Stimulated activated CD4-positive, alpha-beta T cell treated with anti-CD3 and anti-CD28 coated beads, Interleukin-2, amount 100 ng/mL, for 48 hours (primary cell): ENCODE measurements around the gene PHKB.

Source experiments
- DNase-seq, 2 donors: peaks; one replicate each; pipeline ENCODE4 v3.0.0-alpha.2; 2020

PHKB gene

DNA sequence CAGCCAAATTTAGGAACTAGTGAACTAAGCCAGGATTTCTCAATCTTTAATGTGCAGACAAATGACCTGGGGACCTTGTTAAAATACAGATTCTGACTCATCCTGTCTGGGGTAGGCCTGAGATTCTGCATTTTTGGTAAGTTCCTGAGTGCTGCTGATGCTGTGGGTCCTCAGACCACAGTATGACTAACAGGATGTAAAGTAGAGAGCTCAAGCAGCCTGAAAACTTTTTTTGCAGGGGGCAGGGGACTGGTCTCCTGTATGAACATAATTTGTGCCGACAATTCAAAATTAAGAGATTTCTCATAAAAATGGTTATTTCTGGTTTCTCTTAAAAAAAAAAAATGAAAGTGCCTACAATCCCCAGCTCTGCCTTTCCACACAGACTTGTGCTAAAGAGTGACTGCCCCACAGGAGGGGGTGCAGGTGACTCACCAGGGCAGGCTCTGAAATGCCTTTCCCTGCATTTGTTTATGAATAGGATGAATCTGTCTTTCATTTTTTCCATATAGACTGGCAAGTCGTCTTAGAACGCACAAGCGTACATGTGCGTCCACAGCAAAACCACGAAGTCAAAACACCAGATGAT lies 271.5 kb downstream of the PHKB start:
- DNase-seq: no peak

DNA sequence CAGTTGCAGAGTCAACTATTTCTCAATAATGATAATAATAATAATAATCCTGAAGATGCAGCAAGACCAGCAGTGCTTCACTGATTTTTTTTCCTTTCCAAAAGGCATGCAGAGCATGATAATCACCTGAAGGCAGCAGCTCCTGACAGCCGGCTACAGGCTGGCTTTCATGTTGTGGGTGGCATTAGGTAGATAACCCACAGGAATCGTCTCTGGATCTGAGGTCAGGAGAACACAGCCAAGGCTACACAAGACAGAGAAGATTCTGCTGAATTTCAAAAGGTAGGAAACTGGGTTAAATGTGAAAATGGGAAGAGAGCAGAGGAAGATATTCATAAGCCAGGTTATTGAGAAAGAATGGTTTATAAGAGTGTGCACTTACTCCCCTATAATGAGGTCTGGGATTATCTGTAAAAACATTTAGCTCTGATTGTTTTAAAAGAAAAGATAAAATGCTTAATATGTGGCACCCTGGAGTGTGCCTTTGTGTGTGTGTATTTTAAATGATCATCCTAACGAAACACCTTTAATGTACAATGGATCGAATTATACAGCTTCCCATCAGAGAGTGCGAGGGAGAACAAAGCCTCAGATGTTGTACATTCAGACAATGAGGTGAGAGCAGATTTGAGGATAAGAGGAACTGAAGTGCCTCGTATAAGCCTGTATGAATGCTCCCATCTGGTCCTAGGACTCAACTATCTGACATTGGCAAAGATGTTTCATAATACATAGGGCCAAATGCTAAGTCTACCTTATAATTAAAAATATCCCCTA lies 273.1 kb downstream of the PHKB start:
- DNase-seq: no peak

DNA sequence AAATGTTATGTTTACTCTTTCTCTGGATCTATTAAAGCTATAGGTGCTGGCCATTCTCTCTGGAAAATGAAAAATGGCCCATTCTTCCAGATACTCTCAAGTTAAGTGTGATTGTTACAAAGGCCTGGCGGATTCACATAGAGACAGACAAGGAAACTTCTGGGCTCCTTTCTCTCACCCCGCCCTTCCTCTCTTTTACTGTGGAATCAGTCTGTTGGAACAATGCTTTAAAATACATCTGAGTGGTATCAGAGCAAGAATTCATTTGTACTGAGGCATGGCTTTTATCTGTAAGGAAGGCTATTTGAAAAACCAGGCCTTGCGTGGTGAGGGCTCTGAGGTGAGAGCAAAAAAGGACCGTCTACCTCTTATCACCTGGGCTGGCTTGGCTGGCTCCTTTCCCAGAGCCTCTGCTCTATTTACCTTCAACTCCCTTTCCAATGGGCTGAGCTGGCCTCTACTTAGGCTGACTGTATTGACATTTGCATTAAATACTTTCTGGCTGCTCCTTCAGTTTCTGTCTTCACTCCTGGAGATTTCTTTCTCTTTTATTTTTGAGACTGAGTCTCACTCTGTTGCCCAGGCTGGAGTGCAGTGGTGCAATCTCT lies 274.0 kb downstream of the PHKB start:
- DNase-seq: no peak

DNA sequence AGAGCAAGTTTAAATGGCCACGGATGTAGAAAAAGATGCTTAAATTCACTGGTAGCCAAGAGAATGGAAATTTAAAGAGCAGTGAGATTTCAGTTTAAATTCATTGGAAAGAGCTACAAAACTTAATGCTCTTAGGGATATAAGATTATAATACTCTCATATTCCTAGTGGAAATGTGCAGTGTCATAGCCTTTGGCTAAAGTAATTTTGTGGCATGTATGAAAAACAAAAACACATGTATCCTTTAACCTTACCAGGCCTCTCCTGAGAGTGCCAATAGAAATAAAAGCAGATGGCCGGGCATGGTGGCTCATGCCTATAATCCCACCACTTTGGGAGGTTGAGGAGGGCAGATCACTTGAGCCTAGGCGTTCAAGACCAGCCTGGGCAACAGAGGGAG lies 289.2 kb downstream of the PHKB start:
- DNase-seq: no peak
